Liver (tissue), 9 donors: ENCODE measurements around the gene PCDH15. TPM values are rescaled to one million over a fixed set of nuclear protein-coding genes. Genes with fewer than 3 reads are reported as not detected.

Source experiments
- DNase-seq: peaks from one replicate; pipeline ENCODE4 v3.0.0-alpha.2; 2017; ENCODE audit warnings: low spot score
- H3K27ac ChIP-seq, 2 donors: one replicate each; pipeline ENCODE4 v1.7.0; 2013; ENCODE audit warnings: inconsistent platforms in 2 of 2, low read length in 2 of 2, control low read depth in 1 of 2, low read depth in 1 of 2, mild to moderate bottlenecking in 1 of 2
- H3K27me3 ChIP-seq, 4 donors: one replicate each; pipeline versions ENCODE4 v1.6.1 to v1.7.0; 2013; ENCODE audit warnings: low read length in 3 of 4, inconsistent platforms in 1 of 4, mild to moderate bottlenecking in 1 of 4, moderate library complexity in 1 of 4; ENCODE audit not compliant: control insufficient read depth in 4 of 4, insufficient read depth in 4 of 4
- H3K36me3 ChIP-seq, 4 donors: one replicate each; pipeline versions ENCODE4 v1.6.1 to v1.7.0; 2013; ENCODE audit warnings: low read length in 3 of 4, mild to moderate bottlenecking in 3 of 4, low read depth in 1 of 4, moderate library complexity in 1 of 4; ENCODE audit not compliant: control insufficient read depth in 4 of 4, insufficient read depth in 3 of 4
- H3K4me1 ChIP-seq, 4 donors: one replicate each; pipeline versions ENCODE4 v1.6.1 to v1.7.0; 2013; ENCODE audit warnings: low read length in 3 of 4, mild to moderate bottlenecking in 3 of 4, moderate library complexity in 1 of 4; ENCODE audit not compliant: control insufficient read depth in 4 of 4, insufficient read depth in 4 of 4
- H3K4me3 ChIP-seq, 3 donors: one replicate each; pipeline versions ENCODE4 v1.6.1 to v1.7.0; 2013; ENCODE audit warnings: low read length in 3 of 3, control low read depth in 1 of 3, low read depth in 1 of 3, mild to moderate bottlenecking in 1 of 3
- H3K9ac ChIP-seq, 2 donors: one replicate each; pipeline ENCODE4 v1.7.0; 2013; ENCODE audit warnings: low read length in 2 of 2, mild to moderate bottlenecking in 2 of 2, moderate library complexity in 2 of 2, control low read depth in 1 of 2, low read depth in 1 of 2
- H3K9me3 ChIP-seq, 4 donors: one replicate each; pipeline versions ENCODE4 v1.6.1 to v1.7.0; 2013; ENCODE audit warnings: low read length in 3 of 4; ENCODE audit not compliant: control insufficient read depth in 4 of 4
- ATF3 ChIP-seq: IDR thresholded peaks from 2 replicates; pipeline ENCODE4 v1.6.1; 2016; ENCODE audit warnings: antibody characterized with exemption
- CTCF ChIP-seq: fragments of 150-350 bp; IDR thresholded peaks from 2 replicates; pipeline ENCODE4 v1.5.1; 2017; ENCODE audit warnings: improper control_type of control experiment, low read depth, low read length; ENCODE audit not compliant: missing input control
- EGR1 ChIP-seq, 2 donors: IDR thresholded peaks; 2 replicates each; pipeline ENCODE4 v1.6.1; 2016 to 2018; ENCODE audit warnings: antibody characterized with exemption in 2 of 2, low read depth in 2 of 2
- FOXA1 ChIP-seq: IDR thresholded peaks from 2 replicates; pipeline ENCODE4 v1.6.1; 2016; ENCODE audit warnings: antibody characterized with exemption
- FOXA2 ChIP-seq: IDR thresholded peaks from 2 replicates; pipeline ENCODE4 v1.6.1; 2016; ENCODE audit warnings: antibody characterized with exemption
- GABPA ChIP-seq, 2 donors: IDR thresholded peaks in 1 of 2; conservative IDR thresholded peaks in 1 of 2; 2 replicates each; pipeline ENCODE4 v1.6.1; 2016; ENCODE audit warnings: antibody characterized with exemption in 2 of 2, mild to moderate bottlenecking in 1 of 2, moderate library complexity in 1 of 2
- HNF4A ChIP-seq, 2 donors: conservative IDR thresholded peaks; 2 replicates each; pipeline ENCODE4 v1.6.1; 2016; ENCODE audit warnings: antibody characterized with exemption in 2 of 2, mild to moderate bottlenecking in 2 of 2
- HNF4G ChIP-seq: IDR thresholded peaks from 2 replicates; pipeline ENCODE4 v1.6.1; 2016; ENCODE audit warnings: antibody characterized with exemption
- NR2F2 ChIP-seq: IDR thresholded peaks from 2 replicates; pipeline ENCODE4 v1.6.1; 2016; ENCODE audit warnings: antibody characterized with exemption
- RAD21 ChIP-seq, 2 donors: IDR thresholded peaks; 2 replicates each; pipeline ENCODE4 v1.6.1; 2016; ENCODE audit warnings: antibody characterized with exemption in 2 of 2, mild to moderate bottlenecking in 2 of 2
- REST ChIP-seq: IDR thresholded peaks from 2 replicates; pipeline ENCODE4 v1.6.1; 2016; ENCODE audit warnings: antibody characterized with exemption, mild to moderate bottlenecking
- RXRA ChIP-seq, 2 donors: IDR thresholded peaks; 2 replicates each; pipeline ENCODE4 v1.6.1; 2017 to 2018; ENCODE audit warnings: antibody characterized with exemption in 2 of 2, mild to moderate bottlenecking in 1 of 2
- SP1 ChIP-seq: IDR thresholded peaks from 2 replicates; pipeline ENCODE4 v1.6.1; 2018; ENCODE audit warnings: antibody characterized with exemption, mild to moderate bottlenecking
- TAF1 ChIP-seq: conservative IDR thresholded peaks from 2 replicates; pipeline ENCODE4 v1.6.1; 2016; ENCODE audit warnings: antibody characterized with exemption, mild to moderate bottlenecking
- YY1 ChIP-seq: IDR thresholded peaks from 2 replicates; pipeline ENCODE4 v1.6.1; 2016; ENCODE audit warnings: antibody characterized with exemption, mild to moderate bottlenecking
- ZBTB33 ChIP-seq: IDR thresholded peaks from 2 replicates; pipeline ENCODE4 v1.6.1; 2016; ENCODE audit warnings: antibody characterized with exemption
- WGBS: extraction: QIAGEN DNeasy Blood & Tissue Kit; methylation state at CpG from one replicate; pipeline ENCODE4 v1.1.7; 2013; 5-methylcytosine and 5-hydroxymethylcytosine counted together
- polyA plus RNA-seq, 2 donors: library from polyadenylated mRNA; stranded (reverse) in 1 of 2; unstranded in 1 of 2; fragments of 200-250 nt in 1 of 2; fragments of >200 nt in 1 of 2; fragmentation: Nextera tagmentation in 1 of 2; extraction: Ambion mirVana in 1 of 2; gene quantifications; one replicate each; pipeline versions ENCODE4 v1.2.1 to v1.2.3, GENCODE V29; 2013 to 2015
- total RNA-seq, 2 donors: library from RNA; depleted of rRNA; stranded (reverse); fragments of >200 nt; gene quantifications; one replicate each; pipeline ENCODE4 v1.2.3, GENCODE V29; 2014
- donor health status: healthy.
- donor health status: healthy.
- donor health status: healthy.
- donor health status: healthy.
- donor health status: healthy.

The PCDH15 gene
- total and polyA plus RNA-seq, 4 donors: 0.05 TPM; not detected in 3

- WGBS: 45% methylated on average over 1 of the region's 1 CpG
- H3K4me3 ChIP-seq: no peak overlapping the region
- no peak for DNase-seq
Observed at GRCh38 chr10:54470324-54470631, 330.8 kb downstream of the PCDH15 start.

GRCh38 chr10:54469587-54470323 lies 331.3 kb downstream of the PCDH15 start:
- Histone ChIP-seq H3K27ac (no peak overlapping the region), H3K9me3 (no peaks in the 10 kb centered on the region), H3K36me3 (no peaks in the 10 kb centered on the region), H3K4me1 (no peaks in the 10 kb centered on the region), H3K4me3 (no peak overlapping the region), H3K9ac (no peak overlapping the region), H3K27me3 (no peaks in the 10 kb centered on the region)
- 58% methylated on average over 8 of the region's 8 CpGs for WGBS
- DNase-seq: no peak
- TF ChIP-seq RAD21 (IDR thresholded peaks at IDR 0.05): no peak
- no peak for TF ChIP-seq RXRA (IDR thresholded peaks at IDR 0.05)
- TF ChIP-seq YY1: no peak
- no peak for TF ChIP-seq EGR1 (IDR thresholded peaks at IDR 0.05; ENCODE audit: low read depth in 2 of 2)
- no peak for TF ChIP-seq HNF4A (conservative IDR thresholded peaks at IDR 0.05)
- TF ChIP-seq SP1: no peak
- TF ChIP-seq REST: no peak
- TF ChIP-seq FOXA1: no peak
- TF ChIP-seq ZBTB33: no peak
- no peak for TF ChIP-seq NR2F2
- no peak for TF ChIP-seq FOXA2

More at GRCh38 chr10:54470324-54470631, 330.8 kb downstream of the PCDH15 start:
- Histone ChIP-seq H3K9me3 (no peaks in the 10 kb centered on the region), H3K27ac (no peak overlapping the region), H3K9ac (no peak overlapping the region), H3K36me3 (no peaks in the 10 kb centered on the region), H3K4me1 (no peaks in the 10 kb centered on the region), H3K27me3 (no peaks in the 10 kb centered on the region)
- TF ChIP-seq ATF3 (no peak), NR2F2 (no peak), HNF4G (no peak), HNF4A (conservative IDR thresholded peaks at IDR 0.05) (no peak), TAF1 (no peak), CTCF (no peak), GABPA (IDR thresholded peaks at IDR 0.05 in 1 of 2, conservative IDR thresholded peaks at IDR 0.05 in 1 of 2) (no peak), FOXA1 (no peak), ZBTB33 (no peak)
